Measurements from ENCODE around the gene DDX19B.

DNA sequence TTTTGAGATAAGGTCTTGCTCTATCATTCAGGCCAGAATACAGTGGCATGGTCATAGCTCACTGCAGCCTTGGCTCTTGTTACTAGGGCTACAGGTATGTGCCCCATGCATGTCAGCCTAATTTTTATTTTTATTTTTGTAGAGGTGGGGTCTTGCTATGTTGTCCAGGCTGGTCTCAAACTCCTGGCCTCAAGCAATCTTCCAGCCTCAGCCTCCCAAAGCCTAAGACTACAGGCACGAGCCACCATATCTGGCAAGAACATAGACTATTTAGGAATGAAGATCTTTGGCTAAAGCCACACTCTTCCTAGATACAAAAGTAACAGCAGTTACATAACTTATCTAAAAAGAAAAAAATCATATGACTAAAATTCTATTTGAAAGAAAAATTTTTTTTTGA lies 32.1 kb downstream of the DDX19B start:
- TF ChIP-seq, protein P1, sequence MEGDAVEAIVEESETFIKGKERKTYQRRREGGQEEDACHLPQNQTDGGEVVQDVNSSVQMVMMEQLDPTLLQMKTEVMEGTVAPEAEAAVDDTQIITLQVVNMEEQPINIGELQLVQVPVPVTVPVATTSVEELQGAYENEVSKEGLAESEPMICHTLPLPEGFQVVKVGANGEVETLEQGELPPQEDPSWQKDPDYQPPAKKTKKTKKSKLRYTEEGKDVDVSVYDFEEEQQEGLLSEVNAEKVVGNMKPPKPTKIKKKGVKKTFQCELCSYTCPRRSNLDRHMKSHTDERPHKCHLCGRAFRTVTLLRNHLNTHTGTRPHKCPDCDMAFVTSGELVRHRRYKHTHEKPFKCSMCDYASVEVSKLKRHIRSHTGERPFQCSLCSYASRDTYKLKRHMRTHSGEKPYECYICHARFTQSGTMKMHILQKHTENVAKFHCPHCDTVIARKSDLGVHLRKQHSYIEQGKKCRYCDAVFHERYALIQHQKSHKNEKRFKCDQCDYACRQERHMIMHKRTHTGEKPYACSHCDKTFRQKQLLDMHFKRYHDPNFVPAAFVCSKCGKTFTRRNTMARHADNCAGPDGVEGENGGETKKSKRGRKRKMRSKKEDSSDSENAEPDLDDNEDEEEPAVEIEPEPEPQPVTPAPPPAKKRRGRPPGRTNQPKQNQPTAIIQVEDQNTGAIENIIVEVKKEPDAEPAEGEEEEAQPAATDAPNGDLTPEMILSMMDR (IDR thresholded peaks at IDR 0.05) = no peak
- TF ChIP-seq, protein P2, sequence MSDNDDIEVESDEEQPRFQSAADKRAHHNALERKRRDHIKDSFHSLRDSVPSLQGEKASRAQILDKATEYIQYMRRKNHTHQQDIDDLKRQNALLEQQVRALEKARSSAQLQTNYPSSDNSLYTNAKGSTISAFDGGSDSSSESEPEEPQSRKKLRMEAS (IDR thresholded peaks at IDR 0.05) = no peak
- TF ChIP-seq BHLHE40 (IDR thresholded peaks at IDR 0.05; ENCODE audit: low read depth, low read length) = no peak
- no peak for TF ChIP-seq POLR2A (IDR thresholded peaks at IDR 0.05; ENCODE audit: low read length)
- TF ChIP-seq RCOR1 (IDR thresholded peaks at IDR 0.05; ENCODE audit: low read depth, low read length) = no peak
- TF ChIP-seq MAFK (IDR thresholded peaks at IDR 0.05; ENCODE audit: partially characterized antibody) = no peak
- TF ChIP-seq CBX2 (IDR thresholded peaks at IDR 0.05; ENCODE audit: borderline replicate concordance, low read depth) = no peak
- no peak for TF ChIP-seq RFX5 (IDR thresholded peaks at IDR 0.05)

Measured in A549 (cell line).